ENCODE results near the gene ALDH1B1. TPM values are rescaled to one million over a fixed set of nuclear protein-coding genes. Genes with fewer than 3 reads are reported as not detected.

ALDH1B1 gene
- polyA plus RNA-seq, 3 donors from 2014 or later, result 8.8 to 14.2 (median 10.9) TPM

DNA sequence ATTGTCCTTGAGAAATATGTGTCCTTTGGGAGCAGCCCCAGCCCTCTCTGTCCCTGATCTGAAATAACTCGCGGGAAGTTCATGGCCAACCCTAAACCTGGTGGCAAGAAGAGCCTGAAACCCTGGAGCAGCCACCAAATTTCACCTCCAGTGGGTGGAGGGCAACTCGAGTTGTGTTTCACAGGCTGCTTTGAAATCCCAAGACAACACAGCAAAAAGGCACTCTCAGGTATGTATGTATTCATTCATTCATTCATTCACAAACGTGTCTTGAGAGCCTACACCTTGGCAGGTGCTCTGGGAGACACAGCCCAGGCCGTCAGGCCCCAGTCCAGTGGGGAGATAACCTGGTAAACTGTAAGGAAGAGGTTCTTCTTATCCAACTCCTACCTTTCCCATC lies 35.7 kb upstream of the ALDH1B1 start:
- Mint-ChIP-seq H3K4me3 (no peak overlapping the region), H3K27ac (peak overlapping the region in 1 of 6 donors; percentile 12), H3K4me1 (no peaks in the 10 kb centered on the region), H3K27me3 (ENCODE audit: low read depth in 3 of 3) (peaks cover 0 to 3% (median 2%) of the 10 kb centered on the region in 3 donors), H3K9me3 (no peaks in the 10 kb centered on the region), H3K36me3 (no peaks in the 10 kb centered on the region)
- no peak for DNase-seq

DNA sequence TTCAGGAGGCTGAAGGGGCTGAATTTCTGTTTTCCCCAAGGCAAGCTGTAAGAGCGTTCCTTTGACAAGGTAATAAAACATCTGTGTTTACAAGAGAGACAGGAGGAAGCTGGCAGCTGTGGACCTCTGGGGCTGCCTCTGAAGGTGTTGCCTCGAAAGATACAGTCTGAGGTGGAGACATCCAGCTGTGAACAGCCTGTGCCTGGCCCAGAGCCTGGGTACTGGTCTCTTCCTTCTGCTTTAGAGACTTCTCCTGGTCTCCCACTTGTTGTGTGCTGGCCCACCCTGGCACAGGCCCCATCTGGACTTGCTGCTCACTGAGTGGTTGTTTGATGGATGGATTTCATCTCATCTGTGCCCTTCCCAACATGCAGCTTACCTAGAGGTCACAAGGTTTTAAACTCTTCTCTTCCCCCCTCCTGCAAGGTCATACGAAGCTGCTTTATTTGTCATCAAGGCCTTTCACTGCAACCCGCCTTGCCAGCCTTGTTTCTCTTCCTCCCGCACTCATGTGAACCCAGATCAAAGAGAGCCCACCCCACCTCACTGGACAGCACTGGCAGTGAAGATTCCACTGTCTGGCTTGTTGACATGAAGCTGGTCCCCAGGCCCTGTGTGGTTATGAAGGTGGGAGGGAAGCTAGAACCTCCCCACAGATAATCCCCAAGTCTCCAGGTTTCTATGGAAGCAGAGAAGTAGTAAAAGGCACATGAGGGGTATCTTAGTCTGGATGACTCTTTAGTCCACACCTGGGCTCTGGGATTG lies 35.0 kb upstream of the ALDH1B1 start:
- Mint-ChIP-seq H3K36me3 (no peaks in the 10 kb centered on the region), H3K4me1 (no peaks in the 10 kb centered on the region), H3K27me3 (ENCODE audit: low read depth in 3 of 3) (peaks cover 0 to 3% (median 2%) of the 10 kb centered on the region in 3 donors), H3K4me3 (no peak overlapping the region), H3K27ac (no peak overlapping the region), H3K9me3 (no peaks in the 10 kb centered on the region)
- DNase-seq, result no peak

DNA sequence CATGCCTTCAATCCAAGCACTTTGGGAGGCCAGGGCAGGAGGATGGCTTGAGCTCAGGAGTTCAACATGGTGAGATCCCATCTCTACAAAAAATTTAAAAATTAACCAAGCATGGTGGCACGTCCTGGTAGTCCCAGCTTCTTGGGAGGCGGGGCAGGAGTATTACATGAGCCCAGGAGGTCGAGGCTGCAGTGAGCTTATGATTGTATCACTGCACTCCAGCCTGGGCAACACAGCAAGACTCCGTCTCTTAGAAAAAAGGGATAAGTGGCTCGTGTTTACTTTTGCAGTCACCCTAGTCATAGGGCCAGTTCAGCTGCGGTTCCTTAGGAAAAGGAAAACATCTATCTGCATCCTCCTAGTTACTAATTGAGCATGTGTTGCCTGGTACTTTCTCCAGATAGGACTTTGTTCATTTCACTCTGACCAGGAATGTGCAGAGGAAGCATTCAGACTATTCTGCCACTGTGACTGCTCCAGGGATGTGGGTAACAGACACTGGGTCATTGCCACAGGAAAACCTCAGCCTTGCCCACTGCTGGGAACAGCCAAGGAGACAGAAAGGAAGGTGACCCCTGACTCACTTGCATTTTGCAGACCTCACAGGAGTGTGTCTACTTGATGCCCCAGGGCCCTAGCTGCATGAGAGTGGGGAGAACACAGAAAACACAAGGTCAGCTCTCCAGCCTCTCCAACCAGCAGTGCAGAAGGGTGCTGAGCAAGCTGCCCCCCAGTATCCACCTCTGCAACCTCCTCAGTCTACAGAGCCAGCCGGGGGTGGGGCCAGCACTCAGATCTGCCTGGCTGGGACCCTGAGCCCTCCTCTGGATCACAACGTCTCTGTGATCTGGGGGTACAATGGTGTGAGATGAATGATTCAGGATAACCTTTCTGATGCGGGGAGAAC lies 33.9 kb upstream of the ALDH1B1 start:
- H3K4me1 Mint-ChIP-seq, result peaks cover 4 to 7% of the 10 kb centered on the region in 2 donors
- H3K27me3 Mint-ChIP-seq (ENCODE audit: low read depth in 3 of 3), result peaks cover 0 to 3% (median 2%) of the 10 kb centered on the region in 3 donors
- no peaks in the 10 kb centered on the region for H3K36me3 Mint-ChIP-seq
- no peaks in the 10 kb centered on the region for H3K9me3 Mint-ChIP-seq
- DNase-seq, result no peak
- no peak overlapping the region for H3K4me3 Mint-ChIP-seq
- no peak overlapping the region for H3K27ac Mint-ChIP-seq

DNA sequence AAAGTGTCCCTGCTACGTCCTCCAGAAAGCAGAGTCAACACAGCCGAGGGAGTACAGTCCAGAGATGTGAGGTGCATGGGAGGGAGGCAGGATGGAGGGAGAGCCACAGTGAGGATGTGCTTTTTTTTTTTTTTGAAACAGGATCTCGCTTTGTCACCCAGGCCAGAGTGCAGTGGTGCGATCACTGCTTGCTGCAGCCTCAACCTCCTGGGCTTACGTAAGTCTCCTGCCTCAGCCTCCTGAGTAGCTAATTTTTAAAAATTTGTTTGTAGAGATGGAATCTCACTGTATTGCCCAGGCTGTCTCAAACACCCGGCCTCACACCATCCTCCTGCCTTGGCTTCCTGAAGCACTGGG lies 33.2 kb upstream of the ALDH1B1 start:
- peaks cover 4 to 7% of the 10 kb centered on the region in 2 donors for H3K4me1 Mint-ChIP-seq
- peaks cover 0 to 2% (median 0%) of the 10 kb centered on the region in 3 donors for H3K27me3 Mint-ChIP-seq (ENCODE audit: low read depth in 3 of 3)
- H3K4me3 Mint-ChIP-seq, result no peak overlapping the region
- H3K27ac Mint-ChIP-seq, result no peak overlapping the region
- H3K36me3 Mint-ChIP-seq, result no peaks in the 10 kb centered on the region
- H3K9me3 Mint-ChIP-seq, result no peaks in the 10 kb centered on the region
- DNase-seq, result no peak

DNA sequence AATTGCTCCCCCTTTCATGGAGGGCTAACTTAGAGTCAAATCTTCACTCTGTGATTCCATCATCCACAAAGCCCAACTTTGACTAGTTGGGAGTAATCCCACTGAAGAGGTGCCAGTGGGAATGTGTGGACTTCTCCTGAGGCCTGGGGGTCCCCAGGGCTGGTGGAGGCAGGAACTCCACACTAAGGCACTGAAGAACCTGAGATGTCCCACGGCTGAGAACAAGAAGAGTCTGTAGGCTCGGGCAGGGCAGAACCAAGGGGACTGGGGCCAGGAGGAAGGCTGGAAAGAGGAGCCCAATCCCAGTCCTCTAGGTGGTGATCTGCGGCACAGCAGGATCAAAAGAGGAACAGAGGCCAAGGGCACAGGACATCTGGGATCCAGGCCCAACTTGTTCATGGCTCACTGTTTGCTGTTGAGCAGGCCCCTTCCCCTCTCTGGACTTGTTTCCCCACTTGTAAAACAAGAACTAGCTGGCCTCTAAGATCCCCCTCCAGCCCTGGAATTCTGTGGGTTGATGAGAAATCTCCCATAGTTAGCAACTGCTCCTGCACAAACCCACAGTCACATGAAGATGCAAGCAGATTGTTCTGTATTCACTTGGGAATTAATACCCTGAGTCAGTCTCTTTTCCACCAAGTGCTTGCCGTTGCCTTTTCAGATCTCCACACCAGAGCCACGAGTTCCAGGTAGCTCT lies 32.7 kb upstream of the ALDH1B1 start:
- H3K4me3 Mint-ChIP-seq, result no peak overlapping the region
- H3K36me3 Mint-ChIP-seq, result no peaks in the 10 kb centered on the region
- H3K4me1 Mint-ChIP-seq, result peaks cover 4 to 7% of the 10 kb centered on the region in 2 donors
- no peaks in the 10 kb centered on the region for H3K9me3 Mint-ChIP-seq
- no peak overlapping the region for H3K27ac Mint-ChIP-seq
- H3K27me3 Mint-ChIP-seq (ENCODE audit: low read depth in 3 of 3), result peaks cover 0 to 3% (median 0%) of the 10 kb centered on the region in 3 donors
- DNase-seq, result no peak

DNA sequence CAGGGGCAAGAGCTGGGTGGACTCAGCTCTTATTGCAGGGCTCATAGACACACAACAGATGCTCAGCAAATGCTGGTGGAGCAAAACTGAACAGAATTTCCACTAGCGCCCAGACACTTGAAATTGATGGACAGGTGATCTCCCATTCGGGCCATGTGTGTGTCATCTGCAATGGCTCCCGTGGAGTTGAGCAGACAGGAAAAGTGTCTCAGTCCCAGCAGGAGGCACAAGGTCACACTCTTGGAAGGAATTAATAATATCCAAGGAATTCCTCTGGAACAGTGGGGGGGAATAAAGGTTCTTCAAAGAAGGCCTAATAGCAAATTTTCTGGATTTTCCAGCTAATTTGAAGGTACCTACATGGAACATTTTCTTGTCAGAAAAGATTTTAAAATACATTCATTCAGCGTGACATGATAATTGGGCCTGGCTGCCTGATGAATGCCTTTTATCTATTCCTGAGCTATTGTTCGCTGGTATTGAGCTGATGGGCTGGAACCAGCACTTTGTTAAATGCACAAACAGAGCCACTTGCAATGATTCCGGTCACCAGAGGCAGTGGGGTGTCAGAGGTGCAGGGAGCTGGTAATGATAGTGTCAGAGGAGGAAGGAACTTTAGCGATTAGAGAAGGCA lies 31.5 kb upstream of the ALDH1B1 start:
- peaks cover 4 to 7% of the 10 kb centered on the region in 2 donors for H3K4me1 Mint-ChIP-seq
- no peaks in the 10 kb centered on the region for H3K9me3 Mint-ChIP-seq
- no peak for DNase-seq
- no peaks in the 10 kb centered on the region for H3K36me3 Mint-ChIP-seq
- peaks cover 0 to 4% (median 0%) of the 10 kb centered on the region in 3 donors for H3K27me3 Mint-ChIP-seq (ENCODE audit: low read depth in 3 of 3)
- H3K4me3 Mint-ChIP-seq, result no peak overlapping the region
- H3K27ac Mint-ChIP-seq, result peak overlapping the region in 1 of 6 donors; percentile 34

DNA sequence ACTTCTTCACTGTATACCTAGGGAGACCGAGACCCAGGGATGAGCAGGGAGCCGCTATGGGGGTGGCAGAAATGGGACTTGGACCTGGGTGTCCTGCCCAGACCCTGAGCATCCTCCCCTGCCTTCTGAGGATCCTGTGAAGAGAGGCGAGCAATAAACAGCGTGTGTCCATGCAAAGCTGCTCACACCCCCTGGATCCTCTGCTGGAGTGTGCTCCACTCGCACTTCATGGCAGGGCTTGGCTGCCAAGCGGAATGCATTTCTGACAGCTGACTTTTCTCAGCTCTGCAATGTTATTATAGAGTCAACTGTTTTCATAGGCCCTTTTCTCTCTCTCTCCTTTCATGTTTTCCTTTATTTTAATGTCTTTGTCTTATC lies 31.0 kb upstream of the ALDH1B1 start:
- Mint-ChIP-seq H3K4me1 (peaks cover 4 to 7% of the 10 kb centered on the region in 2 donors), H3K4me3 (no peak overlapping the region), H3K27ac (no peak overlapping the region), H3K9me3 (no peaks in the 10 kb centered on the region), H3K36me3 (no peaks in the 10 kb centered on the region), H3K27me3 (ENCODE audit: low read depth in 3 of 3) (peaks cover 0 to 4% (median 0%) of the 10 kb centered on the region in 3 donors)
- DNase-seq, result no peak

DNA sequence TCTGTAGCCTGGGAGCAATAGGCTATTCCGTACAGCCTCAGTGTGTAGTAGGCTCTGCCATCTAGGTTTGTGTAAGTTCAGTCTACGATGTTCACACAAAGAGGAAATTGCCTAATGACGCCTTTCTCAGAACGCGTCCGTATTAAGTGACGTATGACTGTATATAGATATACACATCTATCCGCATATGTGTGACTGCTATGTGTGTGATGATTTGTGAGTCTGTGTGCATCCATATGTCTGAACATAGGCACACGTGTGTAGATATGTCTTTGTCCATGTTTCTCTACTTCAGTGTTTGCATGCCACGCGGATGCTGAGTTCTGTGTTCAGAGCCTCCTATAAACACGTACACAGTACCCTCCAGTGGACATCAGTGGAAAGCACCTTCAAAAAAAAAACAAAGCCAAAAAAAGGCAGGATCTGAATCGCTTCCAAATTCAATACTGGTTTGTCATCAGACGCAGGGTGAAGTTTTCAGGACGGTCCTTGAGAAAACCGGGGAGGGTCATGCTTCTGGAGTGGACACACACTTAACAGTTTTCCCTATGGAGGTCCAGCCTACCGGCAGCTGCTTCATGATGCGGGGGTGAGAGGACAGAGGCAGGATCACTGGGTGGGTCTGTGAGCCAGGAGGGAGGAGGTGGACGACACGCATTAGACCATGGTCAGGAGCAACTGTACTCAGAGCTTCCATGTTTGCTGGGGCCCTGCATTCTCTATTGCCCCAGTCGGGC lies 29.5 kb upstream of the ALDH1B1 start:
- Mint-ChIP-seq H3K9me3 (no peaks in the 10 kb centered on the region), H3K27me3 (ENCODE audit: low read depth in 3 of 3) (peaks cover 0 to 4% (median 0%) of the 10 kb centered on the region in 3 donors), H3K27ac (peak overlapping the region in 1 of 6 donors; percentile 30), H3K36me3 (no peaks in the 10 kb centered on the region), H3K4me3 (peak overlapping the region; percentile 62 to 76 (median 73)), H3K4me1 (peaks cover 4 to 7% of the 10 kb centered on the region in 2 donors)
- peak; percentile 7 to 35 (median 31) for DNase-seq

DNA sequence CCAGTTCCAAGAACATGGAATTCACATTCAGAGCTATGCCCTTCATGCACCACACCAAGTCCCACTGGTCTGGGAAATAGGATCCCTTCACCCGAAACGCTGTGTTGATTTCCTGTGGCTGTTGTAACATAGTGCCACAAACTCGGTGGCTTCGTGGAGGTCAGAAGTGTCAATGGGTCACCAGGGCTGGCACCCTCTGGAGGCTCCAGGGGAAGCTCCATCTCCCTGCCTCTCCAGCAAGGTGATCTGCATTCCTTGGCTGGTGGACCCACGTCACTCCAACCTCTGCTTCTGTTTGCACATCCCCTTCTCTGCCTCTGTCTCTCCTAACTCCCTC lies 28.9 kb upstream of the ALDH1B1 start:
- no peaks in the 10 kb centered on the region for H3K36me3 Mint-ChIP-seq
- no peak overlapping the region for H3K27ac Mint-ChIP-seq
- no peak for DNase-seq
- peaks cover 0 to 4% (median 0%) of the 10 kb centered on the region in 3 donors for H3K27me3 Mint-ChIP-seq (ENCODE audit: low read depth in 3 of 3)
- H3K4me1 Mint-ChIP-seq, result peaks cover 4 to 7% of the 10 kb centered on the region in 2 donors
- H3K4me3 Mint-ChIP-seq, result no peak overlapping the region
- no peaks in the 10 kb centered on the region for H3K9me3 Mint-ChIP-seq

DNA sequence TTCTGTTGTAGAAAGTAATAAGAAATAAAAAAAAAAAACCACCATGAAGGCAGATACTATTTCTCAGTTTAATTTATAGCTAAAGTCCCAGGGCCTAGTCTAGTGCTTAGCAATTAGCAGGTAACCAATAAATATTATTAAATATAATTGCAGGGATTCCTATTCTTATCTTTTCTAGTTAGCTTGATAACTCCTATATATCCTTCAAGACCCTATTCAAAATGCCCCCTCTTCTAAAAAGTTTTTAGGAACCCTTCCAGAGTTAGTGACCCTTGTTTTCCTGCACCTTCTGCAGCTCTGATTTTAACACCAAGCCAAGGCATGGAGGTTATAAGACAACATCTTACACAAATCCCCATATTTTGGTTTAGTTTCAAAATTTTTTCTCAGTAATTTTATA lies 24.6 kb upstream of the ALDH1B1 start:
- no peak overlapping the region for H3K27ac Mint-ChIP-seq
- no peaks in the 10 kb centered on the region for H3K36me3 Mint-ChIP-seq
- no peak overlapping the region for H3K4me3 Mint-ChIP-seq
- no peaks in the 10 kb centered on the region for H3K9me3 Mint-ChIP-seq
- H3K4me1 Mint-ChIP-seq, result peaks cover 3 to 4% of the 10 kb centered on the region in 2 donors
- DNase-seq, result no peak
- H3K27me3 Mint-ChIP-seq (ENCODE audit: low read depth in 3 of 3), result peaks cover 0 to 4% (median 3%) of the 10 kb centered on the region in 3 donors

DNA sequence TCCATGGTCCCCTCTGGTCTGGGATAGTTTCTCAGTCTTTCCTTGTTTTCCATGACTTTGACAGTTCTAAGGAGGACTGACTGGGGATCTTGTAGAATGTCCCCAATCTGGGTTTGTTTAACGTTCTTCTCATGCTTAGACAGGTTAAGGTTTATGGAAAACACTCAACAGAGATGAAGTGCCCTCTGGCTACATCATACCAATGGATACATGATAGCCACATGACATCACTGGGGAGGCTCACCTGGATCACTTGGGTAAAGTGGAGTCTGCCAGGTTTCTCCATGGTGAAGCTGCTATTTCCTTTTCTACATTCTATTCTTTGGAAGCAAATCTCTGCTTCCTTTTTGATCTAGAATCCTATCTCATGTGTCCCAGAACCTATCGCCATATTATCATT lies 23.8 kb upstream of the ALDH1B1 start:
- no peaks in the 10 kb centered on the region for H3K9me3 Mint-ChIP-seq
- no peak for DNase-seq

DNA sequence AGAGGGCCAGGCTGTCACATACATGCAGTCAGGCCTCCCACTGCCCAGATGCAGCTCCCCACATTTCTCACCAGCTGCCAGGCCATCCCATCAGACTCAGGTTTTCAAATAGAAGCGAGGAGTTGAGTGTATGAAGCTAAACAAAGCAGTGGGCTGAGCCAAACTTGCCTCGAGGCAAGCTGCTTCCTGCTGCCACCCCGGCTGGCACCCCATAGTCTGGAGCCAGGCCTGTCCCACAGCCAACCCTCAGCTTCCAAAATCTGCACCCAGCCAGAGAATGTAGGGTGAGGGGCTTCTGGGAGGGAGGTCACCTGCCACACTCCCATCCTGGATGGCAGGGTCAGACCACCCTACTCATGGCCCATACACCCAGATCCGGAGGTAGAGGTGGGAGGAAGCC lies 22.3 kb upstream of the ALDH1B1 start:
- H3K4me3 Mint-ChIP-seq, result no peak overlapping the region
- no peaks in the 10 kb centered on the region for H3K9me3 Mint-ChIP-seq
- no peak overlapping the region for H3K27ac Mint-ChIP-seq

More for the DNA sequence above, 23.8 kb upstream of the ALDH1B1 start:
- H3K27me3 Mint-ChIP-seq (ENCODE audit: low read depth in 3 of 3), result peaks cover 0 to 4% (median 3%) of the 10 kb centered on the region in 3 donors
- H3K4me3 Mint-ChIP-seq, result no peak overlapping the region
- H3K4me1 Mint-ChIP-seq, result no peaks in the 10 kb centered on the region
- no peaks in the 10 kb centered on the region for H3K36me3 Mint-ChIP-seq
- no peak overlapping the region for H3K27ac Mint-ChIP-seq

DNA sequence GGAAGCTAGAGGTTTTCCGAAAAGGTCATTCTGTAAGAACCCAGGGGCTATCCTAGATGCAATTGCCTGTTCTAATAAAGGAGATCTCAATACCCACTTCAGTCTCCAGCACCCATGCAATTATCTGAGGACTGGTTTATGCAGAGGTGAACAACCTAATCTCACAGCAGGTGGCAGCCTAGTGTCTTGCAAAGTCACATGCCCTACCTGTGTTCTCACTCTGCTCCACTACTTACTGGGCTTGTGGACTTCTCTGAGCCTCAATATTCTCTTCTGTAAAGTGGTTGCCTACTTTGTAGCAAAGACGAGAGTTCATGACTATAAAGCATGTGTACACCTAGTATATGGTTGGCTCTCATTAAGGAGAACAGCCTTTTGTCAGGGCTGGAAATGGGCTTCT lies 21.0 kb upstream of the ALDH1B1 start:
- Mint-ChIP-seq H3K27me3 (ENCODE audit: low read depth in 3 of 3) (peaks cover 0 to 6% (median 2%) of the 10 kb centered on the region in 3 donors), H3K36me3 (no peaks in the 10 kb centered on the region)

More for the DNA sequence above, 22.3 kb upstream of the ALDH1B1 start:
- DNase-seq, result no peak
- peaks cover 0 to 4% (median 2%) of the 10 kb centered on the region in 3 donors for H3K27me3 Mint-ChIP-seq (ENCODE audit: low read depth in 3 of 3)
- no peaks in the 10 kb centered on the region for H3K4me1 Mint-ChIP-seq
- H3K36me3 Mint-ChIP-seq, result no peaks in the 10 kb centered on the region

More for the DNA sequence above, 21.0 kb upstream of the ALDH1B1 start:
- H3K9me3 Mint-ChIP-seq, result no peaks in the 10 kb centered on the region
- no peak overlapping the region for H3K4me3 Mint-ChIP-seq
- H3K4me1 Mint-ChIP-seq, result no peaks in the 10 kb centered on the region
- no peak overlapping the region for H3K27ac Mint-ChIP-seq
- peak in 2 of 3 donors; percentile 11 to 12 for DNase-seq
